MV-4-11 (cell line): Measurements from ENCODE around the gene PTGES3L.
"Not testable (repeated sequence)": the region's sequence is repeated elsewhere in the genome, so short reads cannot be mapped to it uniquely, and the experiment has no call there.

ENCODE experiments used
- DNase-seq: peaks from one replicate; lab custom pipeline; 2025; lab: John Stamatoyannopoulos, UW

The PTGES3L gene

DNA sequence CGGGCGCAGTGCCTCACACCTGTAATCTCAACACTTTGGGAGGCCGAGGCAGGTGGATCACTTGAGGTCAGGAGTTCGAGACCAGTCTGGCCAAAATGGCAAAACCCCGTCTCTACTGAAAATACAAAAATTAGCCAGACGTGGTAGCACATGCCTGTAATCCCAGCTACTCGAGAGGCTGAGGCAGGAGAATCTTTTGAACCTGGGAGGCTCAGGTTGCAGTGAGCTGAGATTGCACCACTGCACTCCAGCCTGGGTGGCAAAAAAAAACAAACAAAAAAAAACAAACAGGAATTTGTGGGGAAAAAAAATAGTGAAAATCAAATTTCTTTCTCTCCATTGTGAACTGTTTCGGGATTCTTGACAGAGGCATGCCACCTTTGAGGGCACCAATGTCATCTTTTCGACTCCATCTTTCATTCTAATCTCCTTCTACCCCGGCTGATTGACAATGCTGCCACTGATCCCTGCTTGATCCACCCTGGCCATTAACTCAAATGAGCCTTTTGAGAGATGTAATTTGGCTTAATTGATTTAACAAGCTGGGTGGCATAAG lies 60.3 kb downstream of the PTGES3L start:
- DNase-seq, result not testable (repeated sequence)

DNA sequence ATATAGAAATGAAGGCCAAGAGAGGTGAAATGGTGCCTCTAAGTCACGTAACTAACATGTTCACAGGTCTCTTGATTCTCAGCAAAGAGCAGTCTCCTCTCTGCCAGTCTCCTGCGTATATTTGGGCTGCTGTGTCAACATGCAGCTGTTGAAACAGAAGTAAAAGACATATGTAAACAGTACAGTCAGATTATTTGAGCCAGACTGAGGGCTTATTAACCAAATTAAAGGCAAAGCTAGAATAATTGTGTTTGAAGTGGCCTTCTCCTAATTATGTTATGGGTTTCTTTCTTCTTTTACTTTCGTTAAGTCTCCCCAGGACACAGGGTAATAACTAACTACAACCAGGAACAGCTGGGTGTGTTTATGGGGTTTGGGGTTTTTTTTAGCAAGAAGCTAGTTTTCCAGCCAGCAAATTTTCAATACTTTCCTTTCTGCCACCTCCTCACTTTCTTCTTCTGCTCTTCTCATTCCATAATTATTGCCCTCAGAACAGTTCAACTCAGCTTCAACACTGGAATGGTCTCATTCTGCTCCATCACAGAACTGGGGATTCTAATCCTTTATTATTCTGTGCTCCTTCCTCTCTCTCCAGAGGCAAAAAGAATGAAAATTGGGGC lies 60.9 kb downstream of the PTGES3L start:
- DNase-seq, result no peak
